ENCODE results near the gene CTBP2. TPM values are rescaled to one million over a fixed set of nuclear protein-coding genes. Genes with fewer than 3 reads are reported as not detected.

CTBP2 gene
- total RNA-seq, 1 donor from 2014 or later = 58.2 TPM

GRCh38 chr10:124936813-124937212 is 223.6 kb downstream of the CTBP2 start:
- DNase-seq = no peak

DNA sequence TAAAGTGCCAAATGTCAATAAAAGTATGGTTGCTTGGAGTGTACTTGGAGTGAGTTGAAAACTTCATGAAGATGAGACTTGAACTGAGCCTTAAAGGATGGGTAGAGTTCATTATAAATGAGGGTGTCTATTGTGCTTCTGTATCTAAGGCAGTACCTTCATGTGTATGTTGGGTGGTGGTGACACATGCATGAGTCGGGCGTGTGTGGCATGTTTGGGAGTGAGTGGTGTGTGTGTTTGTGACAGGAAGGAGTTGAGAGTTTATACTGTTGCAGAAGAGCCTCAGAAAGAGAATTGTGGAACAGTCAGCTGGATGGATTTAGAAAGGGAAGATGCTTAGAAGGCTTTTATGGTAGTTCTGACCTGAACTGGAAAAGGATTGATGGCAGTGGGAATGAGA is 224.4 kb downstream of the CTBP2 start:
- DNase-seq = no peak

Small RNA genes within 50 kb of the gene (small RNA-seq; reads per million reads assigned to genes)
- gene MIR4296 (ENCODE audit: low replicate concordance) = not detected
- gene MRPS21P6 (ENCODE audit: low replicate concordance) = not detected

Other genes with a start within 250 kb of the CTBP2 start
- 33.1 TPM for gene ZRANB1, start 218.4 kb downstream of the CTBP2 start, total RNA-seq

All from tongue (tissue), 3 donors.